HCT116 (cell line): ENCODE results near the gene RANBP17.

Source experiments
- CTCF ChIP-seq, 3 experiments: fragments of 200-600 bp in 1 of 3; sonication (generic) in 1 of 3; IDR thresholded peaks in 2 of 3; conservative IDR thresholded peaks in 1 of 3; 2 replicates each; pipeline ENCODE4 v1.5.1; 2012 to 2017; ENCODE audit warnings: low read depth in 2 of 3, low read length in 2 of 3, antibody characterized with exemption in 1 of 3, borderline replicate concordance in 1 of 3, control low read depth in 1 of 3, mild to moderate bottlenecking in 1 of 3, mixed read lengths in 1 of 3, mixed run types in 1 of 3, moderate library complexity in 1 of 3; ENCODE audit not compliant: insufficient read depth in 1 of 3
- EZH2 ChIP-seq: fragments of 200-600 bp; sonication (generic); IDR thresholded peaks from 2 replicates; pipeline ENCODE4 v1.6.1; 2017; ENCODE audit warnings: antibody characterized with exemption, mixed run types
- EZH2phosphoT487 ChIP-seq: fragments of 200-600 bp; IDR thresholded peaks from 2 replicates; pipeline ENCODE4 v1.6.1; 2018; ENCODE audit warnings: antibody characterized with exemption, borderline replicate concordance
- JUND ChIP-seq: IDR thresholded peaks from 2 replicates; pipeline ENCODE4 v1.6.1; 2012
- POLR2A ChIP-seq: IDR thresholded peaks from 2 replicates; pipeline ENCODE4 v1.7.0; 2011; ENCODE audit warnings: borderline replicate concordance; ENCODE audit not compliant: insufficient read depth, insufficient read length; ENCODE audit errors: extremely low read depth

DNA sequence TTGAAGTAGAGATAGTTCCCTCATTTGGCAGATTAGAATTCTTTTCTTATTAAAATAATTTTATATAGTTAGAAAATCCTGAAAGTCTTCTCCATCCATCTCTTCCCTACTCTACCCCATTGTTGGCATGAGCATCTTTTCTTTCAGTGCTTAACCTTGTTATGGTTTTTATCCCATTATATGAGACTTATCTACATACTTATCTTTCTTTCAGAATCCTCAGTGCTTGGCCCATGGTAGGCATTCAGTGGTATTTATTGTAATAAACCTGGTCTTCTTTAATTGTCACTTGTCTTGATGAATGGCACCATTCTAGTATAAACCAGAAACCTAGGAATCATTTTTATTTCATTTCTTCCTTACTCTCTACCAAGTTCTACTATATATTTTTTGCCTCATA lies 277.4 kb downstream of the RANBP17 start:
- TF ChIP-seq CTCF (IDR thresholded peaks at IDR 0.05 in 2 of 3, conservative IDR thresholded peaks at IDR 0.05 in 1 of 3; ENCODE audit: borderline replicate concordance in 1 of 3, insufficient read depth in 1 of 3, low read depth in 2 of 3, low read length in 2 of 3) (no peak), POLR2A (no peak), EZH2phosphoT487 (no peak), JUND (no peak), EZH2 (no peak)
